Gastroesophageal sphincter (tissue), 4 donors: ENCODE measurements around the gene PTPRF. TPM values are rescaled to one million over a fixed set of nuclear protein-coding genes. Genes with fewer than 3 reads are reported as not detected.
"Not testable (repeated sequence)": the region's sequence is repeated elsewhere in the genome, so short reads cannot be mapped to it uniquely, and the experiment has no call there.

Source experiments
- ATAC-seq: fragments of 150-250 bp; one replicate; pipeline ENCODE4 v1.9.1; 2016; ENCODE audit warnings: mild to moderate bottlenecking, moderate library complexity
- H3K27ac ChIP-seq, 4 donors: fragments of 200-600 bp; sonication (generic) in 3 of 4; 1 replicate in 3 of 4; 2 replicates in 1 of 4; pipeline ENCODE4 v1.5.1; 2016 to 2019
- H3K27me3 ChIP-seq: fragments of 200-600 bp; sonication (generic); one replicate; pipeline ENCODE4 v1.5.1; 2019
- H3K36me3 ChIP-seq, 2 donors: fragments of 200-600 bp; sonication (generic); one replicate each; pipeline ENCODE4 v1.5.1; 2019; ENCODE audit warnings: control low read depth in 1 of 2
- H3K4me1 ChIP-seq, 3 donors: fragments of 200-600 bp; sonication (generic); 1 replicate in 2 of 3; 2 replicates in 1 of 3; pipeline ENCODE4 v1.5.1; 2016 to 2019; ENCODE audit warnings: control low read depth in 2 of 3
- H3K4me3 ChIP-seq, 2 donors: fragments of 200-600 bp; sonication (generic); one replicate each; pipeline ENCODE4 v1.5.1; 2019; ENCODE audit warnings: mild to moderate bottlenecking in 1 of 2, moderate library complexity in 1 of 2
- H3K9me3 ChIP-seq, 3 donors: fragments of 200-600 bp; sonication (generic); one replicate each; pipeline ENCODE4 v1.5.1; 2017 to 2019; ENCODE audit warnings: control low read depth in 2 of 3
- EP300 ChIP-seq: sonication (generic); formaldehyde crosslinking; IDR thresholded peaks from one replicate; pipeline ENCODE4 v1.6.1; 2017; ENCODE audit warnings: antibody characterized with exemption, mild to moderate bottlenecking
- POLR2A ChIP-seq, 2 donors: fragments of 450-650 bp; IDR thresholded peaks; one replicate each; pipeline ENCODE4 v1.6.1; 2017; ENCODE audit warnings: antibody characterized with exemption in 2 of 2, mild to moderate bottlenecking in 2 of 2, moderate library complexity in 1 of 2
- POLR2AphosphoS5 ChIP-seq: sonication (generic); formaldehyde crosslinking; IDR thresholded peaks from one replicate; pipeline ENCODE4 v1.6.1; 2017; ENCODE audit warnings: antibody characterized with exemption
- WGBS, 2 donors: methylation state at CpG; one replicate each; pipeline ENCODE4 v1.1.5; 2018; ENCODE audit warnings: low coverage in 1 of 2; 5-methylcytosine and 5-hydroxymethylcytosine counted together
- total RNA-seq, 4 donors: library from RNA; depleted of rRNA; stranded (reverse); fragments of >200 nt; gene quantifications; one replicate each; pipeline ENCODE4 v1.1.0, GENCODE V29; 2016
- TF ChIP-seq, protein P1 (sequence below), 4 experiments: fragments of 200-600 bp in 2 of 4; fragments of 450-650 bp in 2 of 4; sonication (generic) in 1 of 4; IDR thresholded peaks; one replicate each; pipeline ENCODE4 v1.5.1; 2017 to 2019; ENCODE audit warnings: antibody characterized with exemption in 4 of 4, mild to moderate bottlenecking in 2 of 4, moderate library complexity in 2 of 4

The PTPRF gene
- total RNA-seq, 4 donors from 2014 or later: 55.8 to 80.4 (median 60.8) TPM

DNA sequence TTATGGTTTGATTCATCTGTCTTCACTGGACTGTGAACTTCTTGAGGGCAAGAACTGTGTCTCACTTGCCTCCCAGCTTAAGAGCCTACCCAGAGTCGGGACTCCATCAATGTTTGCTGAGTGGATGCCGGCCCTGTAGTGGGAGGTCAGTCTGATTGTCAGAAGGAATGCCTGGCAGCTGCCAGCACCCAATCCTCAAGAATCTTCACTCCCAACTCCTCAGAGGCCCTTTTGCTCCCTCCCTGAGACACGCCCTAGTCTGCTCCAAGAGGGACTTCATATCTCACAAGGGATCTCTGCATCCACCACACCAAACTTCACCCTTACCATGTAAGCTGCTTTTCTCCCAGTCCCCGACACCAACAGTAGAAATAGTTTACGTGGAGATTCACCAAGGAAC is 104.0 kb downstream of the PTPRF start:
- no peaks in the 10 kb centered on the region for H3K9me3 ChIP-seq
- no peak overlapping the region for H3K27ac ChIP-seq
- no peak overlapping the region for H3K4me3 ChIP-seq
- ATAC-seq: no peak
- WGBS, 2 donors: 50 to 75% methylated on average over 2 to 3 of the region's 5 CpGs
- peaks cover 4% of the 10 kb centered on the region for H3K27me3 ChIP-seq
- TF ChIP-seq EP300: no peak
- TF ChIP-seq POLR2A (IDR thresholded peaks at IDR 0.05): no peak
- no peak for TF ChIP-seq POLR2AphosphoS5
- no peaks in the 10 kb centered on the region for H3K4me1 ChIP-seq
- H3K36me3 ChIP-seq: no peaks in the 10 kb centered on the region

DNA sequence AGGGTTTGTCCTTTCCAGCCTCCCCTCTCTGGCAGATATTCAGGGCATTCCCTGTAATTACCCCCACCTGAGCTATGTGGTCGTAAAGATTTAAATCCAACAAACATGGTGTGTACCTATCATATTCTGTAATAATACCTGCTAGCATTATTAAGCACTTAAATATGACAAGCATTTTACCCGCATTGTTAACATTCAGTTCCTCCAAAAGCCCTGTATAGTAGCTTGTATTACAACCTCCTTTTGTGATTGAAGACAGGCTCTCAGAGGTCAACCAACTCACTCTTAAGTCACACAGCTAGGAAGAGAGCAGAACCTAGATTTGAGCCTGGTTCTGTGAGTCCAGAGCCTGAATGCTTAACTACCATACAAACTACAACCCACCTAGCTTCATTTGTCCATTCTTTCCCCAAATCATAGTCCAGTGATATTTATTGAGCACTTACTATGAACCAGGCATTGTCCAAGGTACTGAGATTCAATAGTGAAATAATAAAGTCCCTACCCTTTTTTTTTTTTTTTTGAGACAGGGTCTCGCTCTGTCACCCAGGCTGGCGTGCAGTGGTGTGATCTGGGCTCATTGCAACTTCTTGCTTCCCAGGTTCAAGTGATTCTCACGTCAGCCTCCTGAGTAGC is 105.4 kb downstream of the PTPRF start:
- TF ChIP-seq EP300 (no peak), POLR2A (IDR thresholded peaks at IDR 0.05) (no peak), POLR2AphosphoS5 (no peak)
- TF ChIP-seq, protein P1, sequence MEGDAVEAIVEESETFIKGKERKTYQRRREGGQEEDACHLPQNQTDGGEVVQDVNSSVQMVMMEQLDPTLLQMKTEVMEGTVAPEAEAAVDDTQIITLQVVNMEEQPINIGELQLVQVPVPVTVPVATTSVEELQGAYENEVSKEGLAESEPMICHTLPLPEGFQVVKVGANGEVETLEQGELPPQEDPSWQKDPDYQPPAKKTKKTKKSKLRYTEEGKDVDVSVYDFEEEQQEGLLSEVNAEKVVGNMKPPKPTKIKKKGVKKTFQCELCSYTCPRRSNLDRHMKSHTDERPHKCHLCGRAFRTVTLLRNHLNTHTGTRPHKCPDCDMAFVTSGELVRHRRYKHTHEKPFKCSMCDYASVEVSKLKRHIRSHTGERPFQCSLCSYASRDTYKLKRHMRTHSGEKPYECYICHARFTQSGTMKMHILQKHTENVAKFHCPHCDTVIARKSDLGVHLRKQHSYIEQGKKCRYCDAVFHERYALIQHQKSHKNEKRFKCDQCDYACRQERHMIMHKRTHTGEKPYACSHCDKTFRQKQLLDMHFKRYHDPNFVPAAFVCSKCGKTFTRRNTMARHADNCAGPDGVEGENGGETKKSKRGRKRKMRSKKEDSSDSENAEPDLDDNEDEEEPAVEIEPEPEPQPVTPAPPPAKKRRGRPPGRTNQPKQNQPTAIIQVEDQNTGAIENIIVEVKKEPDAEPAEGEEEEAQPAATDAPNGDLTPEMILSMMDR (IDR thresholded peaks at IDR 0.05): no peak
- peaks cover 13% of the 10 kb centered on the region for H3K27me3 ChIP-seq
- no peaks in the 10 kb centered on the region for H3K9me3 ChIP-seq
- H3K27ac ChIP-seq: no peak overlapping the region
- no peaks in the 10 kb centered on the region for H3K4me1 ChIP-seq
- ATAC-seq: no peak
- H3K36me3 ChIP-seq: no peaks in the 10 kb centered on the region
- H3K4me3 ChIP-seq: no peak overlapping the region
- WGBS, 2 donors: 56 to 58% methylated on average over 2 to 5 of the region's 5 CpGs

DNA sequence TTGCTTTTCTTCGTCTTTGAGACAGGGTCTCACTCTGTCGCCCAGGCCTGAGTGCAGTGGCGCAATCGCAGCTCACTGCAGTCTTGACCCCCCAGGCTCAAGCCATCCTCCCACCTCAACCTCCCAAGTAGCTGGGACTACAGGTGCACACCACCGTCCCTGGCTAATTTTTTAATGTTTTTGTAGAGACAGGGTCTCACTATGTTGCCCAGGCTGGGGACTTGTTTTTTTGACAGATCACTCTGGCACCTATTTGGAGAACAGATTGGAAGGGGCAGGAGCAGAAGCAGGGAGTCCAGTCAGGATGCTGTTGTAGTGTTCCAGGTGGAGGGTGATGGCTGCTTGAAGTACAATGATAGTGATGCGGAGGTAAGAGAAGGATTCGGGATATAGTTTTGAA is 106.6 kb downstream of the PTPRF start:
- TF ChIP-seq EP300 (no peak), POLR2A (IDR thresholded peaks at IDR 0.05) (no peak), POLR2AphosphoS5 (no peak)
- TF ChIP-seq, protein P1 (IDR thresholded peaks at IDR 0.05): no peak
- Histone ChIP-seq H3K36me3 (no peaks in the 10 kb centered on the region), H3K4me3 (no peak overlapping the region), H3K9me3 (no peaks in the 10 kb centered on the region), H3K4me1 (no peaks in the 10 kb centered on the region), H3K27me3 (peaks cover 13% of the 10 kb centered on the region), H3K27ac (no peak overlapping the region)
- no peak for ATAC-seq
- WGBS, 2 donors: 81 to 84% methylated on average over 5 of the region's 7 CpGs

DNA sequence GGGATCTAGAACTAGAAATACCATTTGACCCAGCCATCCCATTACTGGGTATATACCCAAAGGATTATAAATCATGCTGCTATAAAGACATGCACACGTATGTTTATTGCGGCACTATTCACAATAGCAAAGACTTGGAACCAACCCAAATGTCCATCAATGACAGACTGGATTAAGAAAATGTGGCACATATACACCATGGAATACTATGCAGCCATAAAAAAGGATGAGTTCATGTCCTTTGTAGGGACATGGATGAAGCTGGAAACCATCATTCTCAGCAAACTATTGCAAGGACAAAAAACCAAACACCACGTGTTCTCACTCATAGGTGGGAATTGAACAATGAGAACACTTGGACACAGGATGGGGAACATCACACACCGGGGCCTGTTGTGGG is 107.7 kb downstream of the PTPRF start:
- H3K36me3 ChIP-seq, H3K9me3 ChIP-seq, H3K4me3 ChIP-seq, ATAC-seq, H3K27ac ChIP-seq, H3K4me1 ChIP-seq: not testable (repeated sequence)
- 100% methylated on average over 1 of the region's 4 CpGs; no CpG with 5 or more reads in 1 of the 2 donors for WGBS, 2 donors
- H3K27me3 ChIP-seq: peaks cover 13% of the 10 kb centered on the region

DNA sequence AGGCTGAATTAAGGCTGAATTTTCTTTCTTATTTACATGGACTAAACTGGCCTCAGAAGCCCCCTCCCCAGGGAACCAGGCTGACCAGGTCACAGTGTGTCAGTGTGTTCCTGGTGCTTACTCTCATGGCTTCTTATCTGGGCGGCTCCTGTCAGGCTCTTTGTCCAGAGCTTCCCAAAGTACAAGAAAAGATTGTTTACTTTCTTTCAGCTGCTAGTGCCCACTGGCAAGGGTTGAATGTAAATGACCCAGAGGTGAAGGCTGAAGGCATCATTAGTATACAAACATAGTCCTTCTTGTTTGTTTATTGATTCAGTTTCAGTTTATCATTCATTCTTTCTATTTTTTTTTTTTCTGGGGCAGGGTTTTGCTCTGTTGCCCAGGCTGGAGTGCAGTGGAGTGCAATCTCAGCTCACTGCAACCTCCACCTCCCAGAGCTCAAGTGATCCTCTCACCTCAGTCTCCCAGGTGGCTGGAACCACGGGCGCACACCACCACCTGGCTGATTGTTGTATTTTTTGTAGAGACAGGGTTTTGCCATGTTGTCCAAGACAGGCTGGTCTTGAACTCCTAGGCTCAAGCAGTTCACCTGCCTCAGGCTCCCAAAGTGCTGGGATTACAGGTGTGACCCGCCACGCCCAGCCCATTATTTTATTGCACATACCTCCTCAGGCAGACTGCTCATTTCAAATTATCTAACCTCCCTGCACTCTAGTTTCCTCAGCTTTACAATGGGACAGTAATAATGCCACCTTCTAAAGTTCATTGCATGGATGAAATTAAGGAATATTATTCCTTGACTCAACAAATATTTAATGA is 109.5 kb downstream of the PTPRF start:
- no peak overlapping the region for H3K4me3 ChIP-seq
- TF ChIP-seq, protein P1 (IDR thresholded peaks at IDR 0.05): no peak
- no peak for TF ChIP-seq POLR2A (IDR thresholded peaks at IDR 0.05)
- no peaks in the 10 kb centered on the region for H3K36me3 ChIP-seq
- no peak for ATAC-seq
- H3K9me3 ChIP-seq: no peaks in the 10 kb centered on the region
- 22 to 60% methylated on average over 1 to 4 of the region's 5 CpGs for WGBS, 2 donors
- H3K27ac ChIP-seq: no peak overlapping the region
- H3K27me3 ChIP-seq: peaks cover 13% of the 10 kb centered on the region
- H3K4me1 ChIP-seq: no peaks in the 10 kb centered on the region

DNA sequence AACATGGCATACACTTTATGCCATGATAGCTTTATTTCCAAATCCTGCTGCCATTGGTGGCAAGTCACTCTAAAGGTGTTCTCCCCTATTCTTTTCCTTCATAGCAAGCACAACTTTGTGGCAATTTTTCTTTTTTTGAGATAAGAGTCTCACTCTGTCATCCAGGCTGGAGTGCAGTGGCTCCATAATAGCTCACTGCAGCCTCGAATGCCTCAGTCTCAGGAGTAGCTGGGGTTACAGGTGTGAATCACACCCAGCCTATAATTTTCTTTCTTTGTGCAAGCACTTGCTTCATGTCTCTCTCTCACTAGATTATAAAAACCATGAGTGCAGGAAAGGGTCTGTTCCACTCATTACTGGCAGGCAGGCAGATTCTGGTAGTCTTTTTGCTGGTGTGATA is 113.9 kb downstream of the PTPRF start:
- H3K4me3 ChIP-seq: no peak overlapping the region
- H3K27me3 ChIP-seq: peaks cover 26% of the 10 kb centered on the region
- H3K27ac ChIP-seq: no peak overlapping the region
- no peaks in the 10 kb centered on the region for H3K9me3 ChIP-seq
- TF ChIP-seq POLR2AphosphoS5 (no peak), POLR2A (IDR thresholded peaks at IDR 0.05) (no peak), EP300 (no peak)
- TF ChIP-seq, protein P1 (IDR thresholded peaks at IDR 0.05): no peak
- H3K4me1 ChIP-seq: no peaks in the 10 kb centered on the region
- WGBS, 2 donors: 27 to 60% methylated on average over 1 of the region's 1 CpG
- H3K36me3 ChIP-seq: no peaks in the 10 kb centered on the region
- no peak for ATAC-seq
